Spinal cord (tissue), 10 donors: ENCODE results near the gene RHOT2. TPM values are rescaled to one million over a fixed set of nuclear protein-coding genes. Genes with fewer than 3 reads are reported as not detected.
A peak's percentile ranks its signal among the peaks of the same experiment; 100 is the strongest.

Experiments used
- DNase-seq, 6 donors: peaks; one replicate each; pipeline versions ENCODE4 v3.0.0 to v3.0.0-alpha.2; 2013 to 2015; ENCODE audit warnings: low spot score in 6 of 6, low read depth in 4 of 6
- H3K27ac ChIP-seq: one replicate; pipeline ENCODE4 v1.5.1; 2013; ENCODE audit warnings: low read depth, low read length, control low read depth
- H3K27me3 ChIP-seq: one replicate; pipeline ENCODE4 v1.6.1; 2013; ENCODE audit warnings: low read length; ENCODE audit not compliant: control insufficient read depth, insufficient read depth
- H3K36me3 ChIP-seq: one replicate; pipeline ENCODE4 v1.6.1; 2013; ENCODE audit warnings: low read length; ENCODE audit not compliant: control insufficient read depth, insufficient read depth
- H3K4me1 ChIP-seq: one replicate; pipeline ENCODE4 v1.6.1; 2013; ENCODE audit warnings: low read length; ENCODE audit not compliant: control insufficient read depth, insufficient read depth
- H3K4me3 ChIP-seq: one replicate; pipeline ENCODE4 v1.5.1; 2013; ENCODE audit warnings: low read depth, low read length, control low read depth
- H3K9me3 ChIP-seq: one replicate; pipeline ENCODE4 v1.6.1; 2013; ENCODE audit warnings: low read length; ENCODE audit not compliant: control insufficient read depth, insufficient read depth
- WGBS: methylation state at CpG from one replicate; pipeline ENCODE4 v1.1.5; 2013; ENCODE audit warnings: missing lambda C conversion rate; ENCODE audit not compliant: insufficient coverage; 5-methylcytosine and 5-hydroxymethylcytosine counted together
- polyA plus RNA-seq, 2 donors: library from polyadenylated mRNA; unstranded; fragments of 120-200 nt; gene quantifications; one replicate each; pipeline ENCODE4 v1.2.1, GENCODE V29; 2013; ENCODE audit not compliant: insufficient read length in 2 of 2
- total RNA-seq, 2 donors: library from RNA; depleted of rRNA in 1 of 2; stranded (reverse); fragments of 120-200 nt in 1 of 2; fragments of >200 nt in 1 of 2; gene quantifications; one replicate each; pipeline versions ENCODE4 v1.2.3 to v1.2.4, GENCODE V29; 2013 to 2014
- donor health status: healthy.

The RHOT2 gene
- total and polyA plus RNA-seq, 4 donors = 20.7 to 115 (median 71.3) TPM

GRCh38 chr16:718922-719321 lies 51.0 kb downstream of the RHOT2 start:
- 81% methylated on average over 6 of the region's 6 CpGs for WGBS
- peak overlapping the region; percentile 96 for H3K27ac ChIP-seq
- H3K4me1 ChIP-seq = peaks cover 82% of the 10 kb centered on the region

DNA sequence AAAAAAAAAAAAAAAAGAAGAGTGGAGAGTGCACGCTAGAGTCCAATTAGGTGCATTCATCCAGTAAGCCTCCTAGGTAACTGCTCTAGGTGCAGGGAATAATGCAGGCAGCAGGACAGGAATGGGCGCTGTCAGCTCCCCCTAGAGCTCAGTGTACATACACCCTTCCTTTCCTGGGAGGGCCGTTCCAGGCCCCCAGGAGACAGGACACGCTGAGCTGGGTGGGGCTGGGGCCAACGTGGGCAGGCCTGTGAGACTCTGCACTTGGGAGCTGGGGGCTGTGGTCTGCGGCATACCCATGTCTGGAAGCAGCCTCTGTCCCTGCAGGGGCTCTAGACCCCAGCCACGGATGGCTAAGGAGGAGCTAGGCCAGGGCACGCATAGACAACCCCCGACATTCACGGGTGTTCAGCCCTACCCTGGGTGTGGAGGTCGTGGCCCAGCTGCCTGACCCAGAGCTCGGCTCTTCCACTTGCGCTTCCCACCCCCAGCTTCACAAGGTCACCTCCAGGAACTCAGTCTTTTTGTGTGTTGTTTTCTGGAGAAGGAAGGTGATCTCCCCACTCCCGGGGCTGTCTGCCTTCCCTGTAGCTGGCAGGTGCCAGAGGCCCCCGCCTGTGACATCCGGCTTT lies 52.0 kb downstream of the RHOT2 start:
- H3K4me3 ChIP-seq = peak overlapping the region; percentile 71
- H3K9me3 ChIP-seq = no peaks in the 10 kb centered on the region
- WGBS = 3% methylated on average over 12 of the region's 16 CpGs
- peaks cover 76% of the 10 kb centered on the region for H3K4me1 ChIP-seq
- peak overlapping the region; percentile 96 for H3K27ac ChIP-seq
- DNase-seq = peak in 2 of 6 donors; percentile 43 to 49
- peaks cover 11% of the 10 kb centered on the region for H3K27me3 ChIP-seq
- H3K36me3 ChIP-seq = peaks cover 64% of the 10 kb centered on the region

More at GRCh38 chr16:718922-719321, 51.0 kb downstream of the RHOT2 start:
- peaks cover 54% of the 10 kb centered on the region for H3K36me3 ChIP-seq
- no peak for DNase-seq
- no peaks in the 10 kb centered on the region for H3K9me3 ChIP-seq
- H3K27me3 ChIP-seq = peaks cover 11% of the 10 kb centered on the region
- H3K4me3 ChIP-seq = no peak overlapping the region

- 0% methylated on average over 37 of the region's 38 CpGs for WGBS
- Histone ChIP-seq H3K27ac (peak overlapping the region; percentile 96), H3K4me3 (peak overlapping the region; percentile 71), H3K9me3 (no peaks in the 10 kb centered on the region), H3K36me3 (peaks cover 70% of the 10 kb centered on the region), H3K4me1 (peaks cover 82% of the 10 kb centered on the region), H3K27me3 (peaks cover 11% of the 10 kb centered on the region)
- peak in 3 of 6 donors; percentile 73 to 93 (median 91) for DNase-seq
Measured at GRCh38 chr16:720447-720989, 52.6 kb downstream of the RHOT2 start.

GRCh38 chr16:720990-721764 lies 53.2 kb downstream of the RHOT2 start, which contains the start of gene ANTKMT:
Gene ANTKMT (plus strand): TSS chr16:721146. CDS start chr16:721275, 129 bp downstream.
- no peaks in the 10 kb centered on the region for H3K9me3 ChIP-seq
- WGBS = 5% methylated on average over 106 of the region's 106 CpGs
- DNase-seq = peak in 4 of 6 donors; percentile 61 to 92 (median 83)
- peaks cover 70% of the 10 kb centered on the region for H3K36me3 ChIP-seq
- peaks cover 6% of the 10 kb centered on the region for H3K27me3 ChIP-seq
- H3K27ac ChIP-seq = peak within 1 kb of the TSS; percentile 96
- peaks cover 82% of the 10 kb centered on the region for H3K4me1 ChIP-seq
- H3K4me3 ChIP-seq = peak within 1 kb of the TSS; percentile 71

GRCh38 chr16:721765-722540 lies 54.0 kb downstream of the RHOT2 start:
- Histone ChIP-seq H3K36me3 (peaks cover 65% of the 10 kb centered on the region), H3K27ac (no peak overlapping the region), H3K4me3 (peak overlapping the region; percentile 29), H3K9me3 (no peaks in the 10 kb centered on the region), H3K4me1 (peaks cover 80% of the 10 kb centered on the region), H3K27me3 (no peaks in the 10 kb centered on the region)
- no peak for DNase-seq
- 80% methylated on average over 44 of the region's 51 CpGs for WGBS

DNA sequence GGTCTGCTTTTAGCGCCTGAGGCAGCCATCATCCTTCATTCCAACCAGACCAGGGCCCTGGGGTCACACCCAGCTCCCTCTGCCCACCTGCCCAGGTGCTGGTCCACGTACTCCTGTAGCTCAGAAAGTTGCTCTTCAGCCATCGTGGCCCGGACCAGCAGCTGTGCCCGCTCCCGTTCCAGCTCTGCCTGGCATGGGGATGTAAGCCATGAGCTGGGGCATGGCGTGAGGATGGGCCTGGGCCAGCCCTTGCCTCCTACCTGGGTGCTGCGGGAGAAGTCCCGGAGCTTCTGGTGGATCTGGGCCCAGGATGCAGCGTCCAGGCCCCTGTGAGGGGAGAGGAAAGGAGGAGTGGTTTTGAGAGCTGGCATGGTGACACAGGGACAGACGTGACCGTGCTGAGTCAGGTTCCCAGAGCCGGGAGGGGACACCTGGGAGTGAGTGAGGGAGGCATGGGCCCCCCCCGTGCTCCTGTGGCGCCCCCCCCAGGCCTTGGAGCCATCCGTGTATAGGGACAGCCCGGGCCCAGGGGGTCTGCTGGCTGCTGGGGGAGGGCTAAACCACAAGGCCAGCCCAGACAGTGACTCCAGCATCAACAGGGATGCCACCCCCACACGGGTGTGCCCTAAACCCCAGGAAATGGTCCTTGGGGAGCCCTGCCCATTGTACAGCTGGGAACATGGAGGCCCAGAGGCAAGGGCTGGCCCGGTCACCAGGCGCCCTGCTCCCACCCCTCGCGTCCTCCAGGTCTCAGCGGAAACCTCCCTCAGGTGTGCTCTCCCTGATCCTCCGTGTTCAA lies 55.1 kb downstream of the RHOT2 start:
- Histone ChIP-seq H3K36me3 (peaks cover 54% of the 10 kb centered on the region), H3K27ac (no peak overlapping the region), H3K9me3 (no peaks in the 10 kb centered on the region), H3K27me3 (no peaks in the 10 kb centered on the region), H3K4me3 (no peak overlapping the region), H3K4me1 (peaks cover 79% of the 10 kb centered on the region)
- DNase-seq = no peak
- WGBS = 88% methylated on average over 24 of the region's 24 CpGs

GRCh38 chr16:723695-724094 lies 55.8 kb downstream of the RHOT2 start:
- 88% methylated on average over 8 of the region's 9 CpGs for WGBS
- Histone ChIP-seq H3K36me3 (peaks cover 48% of the 10 kb centered on the region), H3K27me3 (no peaks in the 10 kb centered on the region), H3K4me1 (peaks cover 79% of the 10 kb centered on the region), H3K4me3 (no peak overlapping the region), H3K9me3 (no peaks in the 10 kb centered on the region), H3K27ac (no peak overlapping the region)
- no peak for DNase-seq
